OCI-LY1 (cell line): ENCODE measurements around the gene DDAH1.

Source experiments
- H2AFZ ChIP-seq: fragments of 200-600 bp; sonication (generic), shearing (Covaris generic); 2 replicates; pipeline ENCODE4 v1.6.0; 2014; ENCODE audit warnings: antibody characterized with exemption, mild to moderate bottlenecking, low read length
- H3F3A ChIP-seq: fragments of 200-600 bp; sonication (generic), shearing (Covaris generic); 2 replicates; pipeline ENCODE4 v1.6.0; 2014; ENCODE audit warnings: mild to moderate bottlenecking, antibody characterized with exemption, low read length, moderate library complexity; ENCODE audit not compliant: insufficient read depth
- H3K27ac ChIP-seq: fragments of 200-600 bp; sonication (generic); 2 replicates; pipeline ENCODE4 v1.5.1; 2014; ENCODE audit warnings: low read length, mixed run types, mild to moderate bottlenecking, low read depth; ENCODE audit not compliant: poor library complexity, severe bottlenecking
- H3K27me3 ChIP-seq: fragments of 200-600 bp; sonication (generic); 2 replicates; pipeline ENCODE4 v1.6.0; 2014; ENCODE audit warnings: antibody characterized with exemption, mild to moderate bottlenecking, low read length, moderate library complexity; ENCODE audit not compliant: insufficient read depth
- H3K36me3 ChIP-seq: fragments of 200-600 bp; sonication (generic); 2 replicates; pipeline ENCODE4 v1.6.1; 2014; ENCODE audit warnings: mild to moderate bottlenecking, antibody characterized with exemption, low read length, moderate library complexity, mixed read lengths; ENCODE audit not compliant: insufficient read depth
- H3K4me1 ChIP-seq: fragments of 200-600 bp; sonication (generic); 2 replicates; pipeline ENCODE4 v1.5.1; 2014; ENCODE audit warnings: mild to moderate bottlenecking, low read length, moderate library complexity; ENCODE audit not compliant: insufficient read depth, severe bottlenecking
- H3K4me2 ChIP-seq: fragments of 200-600 bp; sonication (generic), shearing (Covaris generic); 2 replicates; pipeline ENCODE4 v1.6.1; 2014; ENCODE audit warnings: low read length
- H3K4me3 ChIP-seq: fragments of 200-600 bp; sonication (generic); 2 replicates; pipeline ENCODE4 v1.5.1; 2014; ENCODE audit warnings: low read length, low read depth, mild to moderate bottlenecking, mixed read lengths; ENCODE audit not compliant: poor library complexity, severe bottlenecking
- H3K79me2 ChIP-seq: fragments of 200-600 bp; shearing (Covaris generic); 2 replicates; pipeline ENCODE4 v1.6.1; 2016; ENCODE audit warnings: mixed run types, low read length, mixed read lengths; ENCODE audit not compliant: insufficient read depth
- H3K9ac ChIP-seq: fragments of 200-600 bp; sonication (generic), shearing (Covaris generic); 2 replicates; pipeline ENCODE4 v1.6.1; 2014; ENCODE audit warnings: mild to moderate bottlenecking, low read length, mixed read lengths
- H3K9me2 ChIP-seq: fragments of 200-600 bp; sonication (generic), shearing (Covaris generic); 2 replicates; pipeline ENCODE4 v1.6.1; 2014; ENCODE audit warnings: low read depth, mild to moderate bottlenecking, low read length, mixed read lengths
- H3K9me3 ChIP-seq: fragments of 200-600 bp; shearing (Covaris generic); 2 replicates; pipeline ENCODE4 v1.6.1; 2014; ENCODE audit warnings: low read length, mixed read lengths
- H4K20me1 ChIP-seq: fragments of 200-600 bp; sonication (generic), shearing (Covaris generic); 2 replicates; pipeline ENCODE4 v1.6.0; 2016; ENCODE audit warnings: mild to moderate bottlenecking, low read length; ENCODE audit not compliant: insufficient read depth
- CTCF ChIP-seq: fragments of 200-600 bp; sonication (generic), shearing (Covaris generic); IDR thresholded peaks from 2 replicates; pipeline ENCODE4 v1.5.1; 2017; ENCODE audit warnings: mild to moderate bottlenecking, antibody characterized with exemption, low read length, moderate library complexity, mixed read lengths
- EZH2 ChIP-seq: fragments of 200-600 bp; sonication (generic), shearing (Covaris generic); IDR thresholded peaks from 2 replicates; pipeline ENCODE4 v1.8.0; 2017; ENCODE audit warnings: borderline replicate concordance, mixed run types, mild to moderate bottlenecking, antibody characterized with exemption, low read length, moderate library complexity, mixed read lengths

DDAH1 gene

GRCh38 chr1:85374160-85374559 is 90.8 kb downstream of the DDAH1 start:
- Histone ChIP-seq H3F3A (no peaks in the 10 kb centered on the region), H3K4me3 (no peak overlapping the region), H3K36me3 (no peaks in the 10 kb centered on the region), H2AFZ (no peak overlapping the region), H4K20me1 (no peaks in the 10 kb centered on the region), H3K27me3 (no peaks in the 10 kb centered on the region), H3K4me1 (no peaks in the 10 kb centered on the region), H3K79me2 (no peaks in the 10 kb centered on the region), H3K9me2 (no peaks in the 10 kb centered on the region), H3K27ac (no peak overlapping the region), H3K4me2 (no peak overlapping the region), H3K9ac (no peak overlapping the region), H3K9me3 (no peaks in the 10 kb centered on the region)
- no peak for TF ChIP-seq CTCF
- no peak for TF ChIP-seq EZH2

DNA sequence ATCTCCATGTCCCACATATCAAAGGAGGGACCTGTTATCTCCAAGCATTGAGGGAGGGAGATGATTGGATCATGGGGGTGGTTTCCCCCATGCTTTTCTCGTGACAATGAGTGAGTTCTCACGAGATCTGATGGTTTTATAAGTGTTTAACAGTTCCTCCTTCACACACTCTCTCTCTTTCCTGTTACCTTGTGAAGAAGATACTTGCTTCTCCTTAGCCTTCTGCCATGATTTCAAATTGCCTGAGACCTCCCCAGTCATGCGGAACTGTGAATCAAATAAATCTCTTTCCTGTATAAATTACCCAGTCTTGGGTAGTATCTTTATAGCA is 91.6 kb downstream of the DDAH1 start:
- no peaks in the 10 kb centered on the region for H4K20me1 ChIP-seq
- H3K4me1 ChIP-seq: no peaks in the 10 kb centered on the region
- H3K27ac ChIP-seq: no peak overlapping the region
- H3K79me2 ChIP-seq: no peaks in the 10 kb centered on the region
- no peaks in the 10 kb centered on the region for H3K27me3 ChIP-seq
- H3K9me2 ChIP-seq: no peaks in the 10 kb centered on the region
- H3K9me3 ChIP-seq: no peaks in the 10 kb centered on the region
- no peaks in the 10 kb centered on the region for H3K36me3 ChIP-seq
- H3K4me3 ChIP-seq: no peak overlapping the region
- H3F3A ChIP-seq: no peaks in the 10 kb centered on the region
- H2AFZ ChIP-seq: no peak overlapping the region
- H3K4me2 ChIP-seq: no peak overlapping the region
- no peak for TF ChIP-seq EZH2
- no peak overlapping the region for H3K9ac ChIP-seq

GRCh38 chr1:85372683-85373377 is 92.1 kb downstream of the DDAH1 start:
- Histone ChIP-seq H3K9me3 (no peaks in the 10 kb centered on the region), H4K20me1 (no peaks in the 10 kb centered on the region), H3K36me3 (no peaks in the 10 kb centered on the region), H3K27ac (no peak overlapping the region), H3K9ac (no peak overlapping the region), H3F3A (no peaks in the 10 kb centered on the region), H3K27me3 (no peaks in the 10 kb centered on the region), H3K4me3 (no peak overlapping the region), H3K4me2 (no peak overlapping the region), H3K4me1 (no peaks in the 10 kb centered on the region), H3K79me2 (no peaks in the 10 kb centered on the region), H2AFZ (no peak overlapping the region), H3K9me2 (no peaks in the 10 kb centered on the region)
- TF ChIP-seq CTCF (no peak), EZH2 (no peak)

GRCh38 chr1:85371021-85371420 is 93.9 kb downstream of the DDAH1 start:
- H3K9me2 ChIP-seq: no peaks in the 10 kb centered on the region
- H3K36me3 ChIP-seq: no peaks in the 10 kb centered on the region
- no peaks in the 10 kb centered on the region for H3K79me2 ChIP-seq
- no peak overlapping the region for H2AFZ ChIP-seq
- H3K9ac ChIP-seq: no peak overlapping the region
- H4K20me1 ChIP-seq: no peaks in the 10 kb centered on the region
- no peaks in the 10 kb centered on the region for H3F3A ChIP-seq
- H3K4me2 ChIP-seq: no peak overlapping the region
- TF ChIP-seq CTCF: no peak
- no peak overlapping the region for H3K4me3 ChIP-seq
- no peaks in the 10 kb centered on the region for H3K4me1 ChIP-seq
- H3K9me3 ChIP-seq: no peaks in the 10 kb centered on the region
- H3K27me3 ChIP-seq: no peaks in the 10 kb centered on the region
- no peak overlapping the region for H3K27ac ChIP-seq
